NCI-H345 treated with DMSO at 0.1 percent for 48 hours (cell line): ENCODE data around the gene TMEM94.
"Not testable (repeated sequence)": the region's sequence is repeated elsewhere in the genome, so short reads cannot be mapped to it uniquely, and the experiment has no call there.

ENCODE experiments used
- DNase-seq: peaks from one replicate; lab custom pipeline; 2025; ENCODE audit not compliant: unreplicated experiment; lab: John Stamatoyannopoulos, UW

Gene TMEM94

GRCh38 chr17:75476271-75476671, 19.8 kb downstream of the TMEM94 start:
- no peak for DNase-seq

- DNase-seq, result no peak
These were observed 20.5 kb downstream of the TMEM94 start for GRCh38 chr17:75476752-75477489.

GRCh38 chr17:75477490-75477862, 21.0 kb downstream of the TMEM94 start:
- not testable (repeated sequence) for DNase-seq

- DNase-seq, result no peak
These were observed 22.1 kb downstream of the TMEM94 start for GRCh38 chr17:75478508-75478907.

GRCh38 chr17:75480281-75480680, 23.8 kb downstream of the TMEM94 start:
- no peak for DNase-seq

GRCh38 chr17:75481194-75482068, 25.0 kb downstream of the TMEM94 start:
- DNase-seq, result no peak

GRCh38 chr17:75482098-75482942, 25.9 kb downstream of the TMEM94 start:
- no peak for DNase-seq

DNA sequence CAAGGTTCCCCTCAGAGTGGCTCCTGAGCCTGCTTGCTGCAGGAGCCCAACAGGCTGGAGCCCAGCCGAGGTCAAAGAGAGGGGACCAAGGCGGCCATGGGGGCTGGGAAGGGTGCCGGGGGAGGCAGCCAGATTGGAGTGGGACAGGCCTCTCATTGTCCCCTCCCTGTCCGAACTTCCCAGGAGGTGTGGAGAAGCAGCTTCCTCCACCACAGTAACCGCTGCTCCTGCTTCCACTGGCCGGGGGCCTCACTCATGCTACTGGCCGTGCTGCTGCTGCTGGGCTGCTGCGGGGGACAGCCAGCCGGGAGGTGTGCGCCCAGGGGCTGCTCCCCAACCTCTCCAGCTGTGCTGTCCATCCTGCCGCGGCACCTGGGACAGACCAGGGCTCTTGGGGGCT, 29.3 kb downstream of the TMEM94 start:
- no peak for DNase-seq

- no peak for DNase-seq
These were observed 29.7 kb downstream of the TMEM94 start for GRCh38 chr17:75486151-75486550.

DNA sequence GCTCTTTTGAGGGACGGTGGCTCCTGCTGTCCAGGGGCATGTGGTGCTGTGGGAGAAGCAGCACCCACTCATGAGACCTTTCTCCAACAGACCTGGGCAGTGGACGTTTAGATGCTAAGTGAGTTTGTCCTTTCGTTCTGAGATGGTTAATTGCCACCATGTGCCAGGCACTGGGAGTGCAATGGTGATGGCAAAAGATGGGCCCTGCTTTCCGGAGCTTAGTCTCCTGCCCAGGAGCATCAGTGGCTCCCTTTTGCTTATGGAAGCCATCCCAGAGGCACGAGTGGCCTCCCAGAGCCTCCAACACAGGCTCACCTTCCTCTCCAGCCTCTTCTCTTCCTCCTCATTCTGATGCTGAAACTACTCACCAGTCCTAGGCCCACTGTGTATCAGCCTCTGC, 30.5 kb downstream of the TMEM94 start:
- DNase-seq, result no peak

DNA sequence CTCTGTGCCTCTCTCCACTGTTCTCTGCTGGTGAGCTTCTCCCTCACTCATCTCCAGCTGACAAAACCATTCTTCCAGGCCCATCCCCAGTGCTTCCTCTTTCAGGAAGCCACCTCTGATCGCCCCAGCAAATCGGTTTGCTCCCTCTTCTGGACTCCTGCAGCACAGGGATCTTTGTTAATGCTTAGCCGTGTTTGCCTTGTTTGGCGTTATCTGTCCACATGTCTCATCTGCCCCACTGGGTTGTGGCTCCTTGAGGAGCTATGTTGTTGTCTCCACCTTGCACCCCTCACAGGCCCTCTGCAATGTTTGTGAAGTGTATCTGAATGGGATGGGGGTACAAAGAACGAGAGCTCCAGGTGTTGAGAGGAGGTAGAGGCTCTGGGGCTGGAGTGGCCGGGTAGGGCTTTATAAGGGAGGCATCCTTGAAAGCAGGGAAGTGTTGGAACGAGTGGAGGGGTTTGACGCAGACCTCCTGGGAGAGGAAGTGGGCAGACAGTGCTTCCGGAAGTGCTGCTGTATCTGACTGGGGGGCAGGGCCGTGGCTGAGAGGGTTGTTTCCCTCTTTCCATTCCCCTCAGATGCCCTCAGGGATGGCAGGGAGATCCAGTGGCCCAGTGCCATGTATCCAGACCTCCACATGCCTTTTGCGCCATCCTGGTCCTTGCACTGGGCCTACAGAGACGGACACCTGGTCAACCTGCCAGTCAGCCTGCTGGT, 31.1 kb downstream of the TMEM94 start:
- no peak for DNase-seq

GRCh38 chr17:75488693-75489510, 32.5 kb downstream of the TMEM94 start:
- no peak for DNase-seq

DNA sequence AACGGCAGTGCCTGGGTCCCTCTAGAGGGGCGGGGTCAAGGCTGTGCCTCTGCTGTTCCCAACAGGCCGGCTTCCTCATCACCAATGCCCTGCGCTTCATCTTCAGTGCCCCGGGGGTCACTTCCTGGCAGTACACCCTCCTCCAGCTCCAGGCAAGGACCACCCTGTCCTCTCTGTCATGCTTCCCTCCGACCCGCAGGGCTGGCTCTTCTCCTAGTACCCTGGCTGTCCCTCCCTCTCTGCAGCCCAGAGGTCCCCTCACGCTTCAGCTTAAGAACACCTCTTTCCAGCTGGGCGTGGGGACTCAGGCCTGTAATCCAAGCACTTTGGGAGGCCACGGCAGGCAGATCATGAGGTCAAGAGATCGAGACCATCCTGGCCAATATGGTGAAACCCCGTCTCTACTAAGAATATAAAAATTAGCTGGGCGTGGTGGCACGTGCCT, 33.1 kb downstream of the TMEM94 start:
- no peak for DNase-seq

DNA sequence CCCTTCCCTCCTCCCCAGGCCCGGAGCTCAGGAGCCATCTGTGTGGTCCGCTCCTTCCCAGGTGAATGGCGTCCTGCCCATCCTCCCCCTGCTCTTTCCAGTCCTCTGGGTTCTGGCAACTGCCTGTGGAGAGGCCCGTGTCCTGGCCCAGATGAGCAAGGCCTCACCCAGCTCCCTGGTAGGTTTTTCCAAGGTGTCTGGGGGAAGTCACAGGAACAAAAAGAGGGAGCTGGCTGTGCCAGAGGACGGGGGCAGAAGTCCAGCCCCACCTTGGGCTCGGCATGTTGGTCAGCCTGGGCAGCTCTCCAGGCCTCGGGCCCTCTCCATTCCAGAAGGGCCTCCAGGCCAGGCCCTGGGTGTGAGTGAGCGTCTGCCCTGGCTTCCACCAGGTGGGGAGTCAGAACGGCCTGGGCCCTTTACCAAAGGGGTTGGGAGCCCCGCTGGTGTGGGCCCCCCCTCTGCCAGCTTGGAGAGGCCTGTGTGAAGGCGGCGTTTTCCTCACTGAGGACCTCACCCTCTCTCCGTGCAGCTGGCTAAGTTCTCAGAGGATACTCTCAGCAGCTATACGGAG, 33.8 kb downstream of the TMEM94 start:
- no peak for DNase-seq

DNA sequence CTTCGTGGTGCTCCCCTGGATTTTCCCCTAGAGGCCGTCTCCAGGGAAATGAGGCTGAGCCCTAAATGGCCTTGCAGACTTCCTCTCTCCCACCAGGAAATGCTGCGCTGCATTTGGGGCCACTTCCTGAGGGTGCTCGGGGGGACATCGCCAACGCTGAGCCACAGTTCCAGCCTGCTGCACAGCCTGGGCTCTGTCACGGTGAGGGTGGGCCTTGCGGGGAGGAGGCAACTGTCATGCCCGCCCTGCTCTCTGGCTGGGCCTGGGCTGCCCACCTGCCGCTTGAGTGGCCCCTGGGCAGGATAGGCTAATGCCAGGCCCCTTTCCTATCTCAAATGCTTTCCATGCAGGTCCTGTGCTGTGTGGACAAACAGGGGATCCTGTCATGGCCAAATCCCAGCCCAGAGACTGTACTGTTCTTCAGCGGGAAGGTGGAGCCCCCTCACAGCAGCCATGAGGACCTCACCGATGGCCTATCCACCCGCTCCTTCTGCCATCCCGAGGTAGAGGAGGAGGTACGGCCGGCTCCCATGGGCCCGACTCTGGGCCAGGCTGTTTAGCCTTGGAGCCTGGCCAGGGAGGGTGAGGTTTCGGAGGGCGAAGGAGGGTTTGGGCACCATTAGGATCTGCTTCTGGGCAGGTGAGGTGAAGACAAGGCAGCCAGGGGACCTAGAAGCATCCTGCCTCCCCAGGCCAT, 34.7 kb downstream of the TMEM94 start:
- no peak for DNase-seq

GRCh38 chr17:75491680-75492079, 35.2 kb downstream of the TMEM94 start:
- no peak for DNase-seq

- no peak for DNase-seq
These were observed 36.2 kb downstream of the TMEM94 start for GRCh38 chr17:75492555-75493168.

DNA sequence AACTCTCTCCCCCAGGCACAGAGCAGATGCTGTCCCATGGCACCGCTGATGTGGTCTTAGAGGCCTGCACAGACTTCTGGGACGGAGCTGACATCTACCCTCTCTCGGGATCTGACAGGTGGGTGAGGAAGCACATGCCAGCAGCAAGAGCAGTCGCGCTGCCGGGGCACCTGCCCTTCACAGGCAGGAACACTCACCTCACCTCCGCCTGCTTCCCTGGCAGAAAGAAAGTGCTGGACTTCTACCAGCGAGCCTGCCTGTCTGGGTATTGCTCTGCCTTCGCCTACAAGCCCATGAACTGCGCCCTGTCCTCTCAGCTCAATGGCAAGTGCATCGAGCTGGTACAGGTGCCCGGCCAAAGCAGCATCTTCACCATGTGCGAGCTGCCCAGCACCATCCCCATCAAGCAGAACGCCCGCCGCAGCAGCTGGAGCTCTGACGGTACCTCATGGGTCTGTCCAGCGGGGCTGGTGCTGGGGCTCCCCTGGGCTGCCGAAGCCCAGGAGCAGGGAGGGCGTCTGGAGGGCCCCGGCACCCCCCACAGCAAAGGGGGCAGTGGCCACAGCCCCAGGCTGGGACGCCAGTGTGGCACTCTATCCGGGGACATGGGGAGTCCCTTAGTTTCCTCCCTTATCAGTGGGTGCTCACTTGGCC, 37.2 kb downstream of the TMEM94 start:
- DNase-seq, result no peak
